WTC11 (cell line): ENCODE data around the gene OSBPL7.

Experiments used
- CTCF ChIP-seq: fragments of 200-600 bp; IDR thresholded peaks from 2 replicates; pipeline ENCODE4 v1.8.0; 2022; ENCODE audit warnings: antibody characterized with exemption
- IRF1 ChIP-seq: sonication (generic); formaldehyde crosslinking; IDR thresholded peaks from 2 replicates; pipeline ENCODE4 v1.8.0; 2023; ENCODE audit warnings: missing genetic modification reagents
- NFE2L1 ChIP-seq: sonication (generic); formaldehyde crosslinking; IDR thresholded peaks from 2 replicates; pipeline ENCODE4 v1.8.1; 2023; ENCODE audit warnings: missing genetic modification reagents
- SP1 ChIP-seq: sonication (generic); formaldehyde crosslinking; conservative IDR thresholded peaks from 2 replicates; pipeline ENCODE4 v1.8.1; 2022; ENCODE audit warnings: missing genetic modification reagents
- TF ChIP-seq, protein P1 (sequence below): sonication (generic); formaldehyde crosslinking; IDR thresholded peaks from 2 replicates; pipeline ENCODE4 v1.8.1; 2023; ENCODE audit warnings: mild to moderate bottlenecking, moderate library complexity, missing genetic modification reagents

- no peak for TF ChIP-seq NFE2L1
- no peak for TF ChIP-seq CTCF
- TF ChIP-seq IRF1 (CRISPR knock-in tag): no peak
- TF ChIP-seq SP1: no peak
- TF ChIP-seq, protein P1, sequence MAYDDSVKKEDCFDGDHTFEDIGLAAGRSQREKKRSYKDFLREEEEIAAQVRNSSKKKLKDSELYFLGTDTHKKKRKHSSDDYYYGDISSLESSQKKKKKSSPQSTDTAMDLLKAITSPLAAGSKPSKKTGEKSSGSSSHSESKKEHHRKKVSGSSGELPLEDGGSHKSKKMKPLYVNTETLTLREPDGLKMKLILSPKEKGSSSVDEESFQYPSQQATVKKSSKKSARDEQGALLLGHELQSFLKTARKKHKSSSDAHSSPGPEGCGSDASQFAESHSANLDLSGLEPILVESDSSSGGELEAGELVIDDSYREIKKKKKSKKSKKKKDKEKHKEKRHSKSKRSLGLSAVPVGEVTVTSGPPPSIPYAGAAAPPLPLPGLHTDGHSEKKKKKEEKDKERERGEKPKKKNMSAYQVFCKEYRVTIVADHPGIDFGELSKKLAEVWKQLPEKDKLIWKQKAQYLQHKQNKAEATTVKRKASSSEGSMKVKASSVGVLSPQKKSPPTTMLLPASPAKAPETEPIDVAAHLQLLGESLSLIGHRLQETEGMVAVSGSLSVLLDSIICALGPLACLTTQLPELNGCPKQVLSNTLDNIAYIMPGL (CRISPR knock-in tag): no peak
These were observed 38.8 kb upstream of the OSBPL7 start for GRCh38 chr17:47860386-47860785.
